ENCODE measurements around the gene OTUB2.

The OTUB2 gene

DNA sequence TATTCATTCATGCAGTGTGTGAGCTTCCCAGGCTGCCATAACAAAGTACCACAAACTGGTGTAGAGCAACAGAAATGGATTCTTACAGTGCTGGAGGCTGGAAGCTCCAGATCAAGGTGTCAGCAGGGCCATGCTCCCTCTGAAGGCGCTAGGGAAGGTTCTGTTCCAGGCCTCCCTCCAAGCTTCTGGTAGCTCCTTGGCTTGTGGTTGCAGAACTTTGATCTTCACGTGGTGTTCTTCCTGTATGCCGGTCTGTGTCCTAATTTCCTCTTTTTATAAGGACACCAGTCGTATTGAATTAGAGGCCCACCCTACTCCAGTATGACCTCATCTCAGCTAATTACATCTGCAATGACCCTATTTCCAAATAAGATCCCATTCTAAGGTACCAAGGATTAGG lies 3.1 kb downstream of the OTUB2 start:
- no peak for TF ChIP-seq PPARA (CRISPR knock-in tag; IDR thresholded peaks at IDR 0.05; ENCODE audit: borderline replicate concordance)
- no peak for TF ChIP-seq ARNTL (CRISPR knock-in tag; IDR thresholded peaks at IDR 0.05; ENCODE audit: borderline replicate concordance, low read depth)
- no peak for TF ChIP-seq SNAI2 (CRISPR knock-in tag; IDR thresholded peaks at IDR 0.05)
- TF ChIP-seq, protein P1, sequence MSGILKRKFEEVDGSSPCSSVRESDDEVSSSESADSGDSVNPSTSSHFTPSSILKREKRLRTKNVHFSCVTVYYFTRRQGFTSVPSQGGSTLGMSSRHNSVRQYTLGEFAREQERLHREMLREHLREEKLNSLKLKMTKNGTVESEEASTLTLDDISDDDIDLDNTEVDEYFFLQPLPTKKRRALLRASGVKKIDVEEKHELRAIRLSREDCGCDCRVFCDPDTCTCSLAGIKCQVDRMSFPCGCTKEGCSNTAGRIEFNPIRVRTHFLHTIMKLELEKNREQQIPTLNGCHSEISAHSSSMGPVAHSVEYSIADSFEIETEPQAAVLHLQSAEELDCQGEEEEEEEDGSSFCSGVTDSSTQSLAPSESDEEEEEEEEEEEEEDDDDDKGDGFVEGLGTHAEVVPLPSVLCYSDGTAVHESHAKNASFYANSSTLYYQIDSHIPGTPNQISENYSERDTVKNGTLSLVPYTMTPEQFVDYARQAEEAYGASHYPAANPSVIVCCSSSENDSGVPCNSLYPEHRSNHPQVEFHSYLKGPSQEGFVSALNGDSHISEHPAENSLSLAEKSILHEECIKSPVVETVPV (CRISPR knock-in tag; IDR thresholded peaks at IDR 0.05), result no peak
- TF ChIP-seq, protein P2, sequence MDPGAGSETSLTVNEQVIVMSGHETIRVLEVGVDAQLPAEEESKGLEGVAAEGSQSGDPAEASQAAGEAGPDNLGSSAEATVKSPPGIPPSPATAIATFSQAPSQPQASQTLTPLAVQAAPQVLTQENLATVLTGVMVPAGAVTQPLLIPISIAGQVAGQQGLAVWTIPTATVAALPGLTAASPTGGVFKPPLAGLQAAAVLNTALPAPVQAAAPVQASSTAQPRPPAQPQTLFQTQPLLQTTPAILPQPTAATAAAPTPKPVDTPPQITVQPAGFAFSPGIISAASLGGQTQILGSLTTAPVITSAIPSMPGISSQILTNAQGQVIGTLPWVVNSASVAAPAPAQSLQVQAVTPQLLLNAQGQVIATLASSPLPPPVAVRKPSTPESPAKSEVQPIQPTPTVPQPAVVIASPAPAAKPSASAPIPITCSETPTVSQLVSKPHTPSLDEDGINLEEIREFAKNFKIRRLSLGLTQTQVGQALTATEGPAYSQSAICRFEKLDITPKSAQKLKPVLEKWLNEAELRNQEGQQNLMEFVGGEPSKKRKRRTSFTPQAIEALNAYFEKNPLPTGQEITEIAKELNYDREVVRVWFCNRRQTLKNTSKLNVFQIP (CRISPR knock-in tag; IDR thresholded peaks at IDR 0.05; ENCODE audit: borderline replicate concordance, low read depth), result no peak
- TF ChIP-seq, protein P3, sequence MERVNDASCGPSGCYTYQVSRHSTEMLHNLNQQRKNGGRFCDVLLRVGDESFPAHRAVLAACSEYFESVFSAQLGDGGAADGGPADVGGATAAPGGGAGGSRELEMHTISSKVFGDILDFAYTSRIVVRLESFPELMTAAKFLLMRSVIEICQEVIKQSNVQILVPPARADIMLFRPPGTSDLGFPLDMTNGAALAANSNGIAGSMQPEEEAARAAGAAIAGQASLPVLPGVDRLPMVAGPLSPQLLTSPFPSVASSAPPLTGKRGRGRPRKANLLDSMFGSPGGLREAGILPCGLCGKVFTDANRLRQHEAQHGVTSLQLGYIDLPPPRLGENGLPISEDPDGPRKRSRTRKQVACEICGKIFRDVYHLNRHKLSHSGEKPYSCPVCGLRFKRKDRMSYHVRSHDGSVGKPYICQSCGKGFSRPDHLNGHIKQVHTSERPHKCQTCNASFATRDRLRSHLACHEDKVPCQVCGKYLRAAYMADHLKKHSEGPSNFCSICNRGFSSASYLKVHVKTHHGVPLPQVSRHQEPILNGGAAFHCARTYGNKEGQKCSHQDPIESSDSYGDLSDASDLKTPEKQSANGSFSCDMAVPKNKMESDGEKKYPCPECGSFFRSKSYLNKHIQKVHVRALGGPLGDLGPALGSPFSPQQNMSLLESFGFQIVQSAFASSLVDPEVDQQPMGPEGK (CRISPR knock-in tag; IDR thresholded peaks at IDR 0.05; ENCODE audit: borderline replicate concordance), result no peak
- TF ChIP-seq RARB (CRISPR knock-in tag; IDR thresholded peaks at IDR 0.05), result no peak
- TF ChIP-seq GLIS3 (CRISPR knock-in tag; IDR thresholded peaks at IDR 0.05), result no peak
- no peak for TF ChIP-seq ZFP3 (CRISPR knock-in tag; IDR thresholded peaks at IDR 0.05)
- no peak for TF ChIP-seq ZNF70 (CRISPR knock-in tag; IDR thresholded peaks at IDR 0.05)
- no peak for TF ChIP-seq TOX (CRISPR knock-in tag; IDR thresholded peaks at IDR 0.05; ENCODE audit: borderline replicate concordance)
- no peak for TF ChIP-seq ISL1 (CRISPR knock-in tag; IDR thresholded peaks at IDR 0.05)
- TF ChIP-seq, protein P4, sequence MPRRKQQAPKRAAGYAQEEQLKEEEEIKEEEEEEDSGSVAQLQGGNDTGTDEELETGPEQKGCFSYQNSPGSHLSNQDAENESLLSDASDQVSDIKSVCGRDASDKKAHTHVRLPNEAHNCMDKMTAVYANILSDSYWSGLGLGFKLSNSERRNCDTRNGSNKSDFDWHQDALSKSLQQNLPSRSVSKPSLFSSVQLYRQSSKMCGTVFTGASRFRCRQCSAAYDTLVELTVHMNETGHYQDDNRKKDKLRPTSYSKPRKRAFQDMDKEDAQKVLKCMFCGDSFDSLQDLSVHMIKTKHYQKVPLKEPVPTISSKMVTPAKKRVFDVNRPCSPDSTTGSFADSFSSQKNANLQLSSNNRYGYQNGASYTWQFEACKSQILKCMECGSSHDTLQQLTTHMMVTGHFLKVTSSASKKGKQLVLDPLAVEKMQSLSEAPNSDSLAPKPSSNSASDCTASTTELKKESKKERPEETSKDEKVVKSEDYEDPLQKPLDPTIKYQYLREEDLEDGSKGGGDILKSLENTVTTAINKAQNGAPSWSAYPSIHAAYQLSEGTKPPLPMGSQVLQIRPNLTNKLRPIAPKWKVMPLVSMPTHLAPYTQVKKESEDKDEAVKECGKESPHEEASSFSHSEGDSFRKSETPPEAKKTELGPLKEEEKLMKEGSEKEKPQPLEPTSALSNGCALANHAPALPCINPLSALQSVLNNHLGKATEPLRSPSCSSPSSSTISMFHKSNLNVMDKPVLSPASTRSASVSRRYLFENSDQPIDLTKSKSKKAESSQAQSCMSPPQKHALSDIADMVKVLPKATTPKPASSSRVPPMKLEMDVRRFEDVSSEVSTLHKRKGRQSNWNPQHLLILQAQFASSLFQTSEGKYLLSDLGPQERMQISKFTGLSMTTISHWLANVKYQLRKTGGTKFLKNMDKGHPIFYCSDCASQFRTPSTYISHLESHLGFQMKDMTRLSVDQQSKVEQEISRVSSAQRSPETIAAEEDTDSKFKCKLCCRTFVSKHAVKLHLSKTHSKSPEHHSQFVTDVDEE (CRISPR knock-in tag; IDR thresholded peaks at IDR 0.05), result no peak
- no peak for TF ChIP-seq CSDC2 (CRISPR knock-in tag; IDR thresholded peaks at IDR 0.05)
- TF ChIP-seq ESRRG (CRISPR knock-in tag; IDR thresholded peaks at IDR 0.05), result no peak
- TF ChIP-seq ZFP30 (CRISPR knock-in tag; IDR thresholded peaks at IDR 0.05), result no peak
- no peak for TF ChIP-seq ZNF565 (CRISPR knock-in tag; conservative IDR thresholded peaks at IDR 0.05; ENCODE audit: low read depth)
- TF ChIP-seq ZNF8 (CRISPR knock-in tag; IDR thresholded peaks at IDR 0.05), result no peak
- no peak for TF ChIP-seq ZC3H10 (CRISPR knock-in tag; IDR thresholded peaks at IDR 0.05)
- TF ChIP-seq BACH2 (CRISPR knock-in tag; IDR thresholded peaks at IDR 0.05; ENCODE audit: borderline replicate concordance), result no peak
- no peak for ATAC-seq

DNA sequence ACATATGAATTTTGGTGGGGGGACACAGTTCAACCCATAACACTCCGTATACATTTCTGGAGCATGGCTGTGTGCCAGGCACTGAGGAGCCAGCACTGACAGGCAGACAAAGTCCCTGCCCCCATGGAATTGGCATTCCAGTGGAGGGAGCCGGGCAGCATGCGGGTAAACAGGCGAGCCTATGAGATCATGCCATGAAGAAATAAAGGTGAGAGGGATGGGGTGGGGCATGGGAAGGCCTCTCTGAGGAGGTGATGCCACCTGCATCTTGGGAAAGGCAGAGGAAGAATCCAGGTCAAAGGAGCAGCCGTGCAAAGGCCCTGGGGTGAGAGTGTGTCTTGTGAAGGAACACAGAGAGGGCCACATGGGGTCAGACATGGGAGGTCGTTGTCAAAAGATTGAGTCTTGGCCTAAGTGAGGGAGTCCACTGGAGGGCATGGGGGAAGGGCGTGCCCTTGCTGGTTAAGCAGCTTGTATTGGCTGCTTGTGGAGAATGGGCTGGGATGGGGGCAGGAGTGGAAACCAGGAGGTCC lies 3.6 kb downstream of the OTUB2 start:
- TF ChIP-seq TCF4 (CRISPR knock-in tag; IDR thresholded peaks at IDR 0.05; ENCODE audit: borderline replicate concordance) (no peak), TOX (CRISPR knock-in tag; IDR thresholded peaks at IDR 0.05; ENCODE audit: borderline replicate concordance) (no peak), ZFP30 (CRISPR knock-in tag; IDR thresholded peaks at IDR 0.05) (no peak), ISL1 (CRISPR knock-in tag; IDR thresholded peaks at IDR 0.05) (no peak), GLIS3 (CRISPR knock-in tag; IDR thresholded peaks at IDR 0.05) (no peak), PPARA (CRISPR knock-in tag; IDR thresholded peaks at IDR 0.05; ENCODE audit: borderline replicate concordance) (no peak), ARNTL (CRISPR knock-in tag; IDR thresholded peaks at IDR 0.05; ENCODE audit: borderline replicate concordance, low read depth) (no peak), SNAI2 (CRISPR knock-in tag; IDR thresholded peaks at IDR 0.05) (no peak), CSDC2 (CRISPR knock-in tag; IDR thresholded peaks at IDR 0.05) (no peak), ESRRG (CRISPR knock-in tag; IDR thresholded peaks at IDR 0.05) (no peak)
- TF ChIP-seq, protein P5, sequence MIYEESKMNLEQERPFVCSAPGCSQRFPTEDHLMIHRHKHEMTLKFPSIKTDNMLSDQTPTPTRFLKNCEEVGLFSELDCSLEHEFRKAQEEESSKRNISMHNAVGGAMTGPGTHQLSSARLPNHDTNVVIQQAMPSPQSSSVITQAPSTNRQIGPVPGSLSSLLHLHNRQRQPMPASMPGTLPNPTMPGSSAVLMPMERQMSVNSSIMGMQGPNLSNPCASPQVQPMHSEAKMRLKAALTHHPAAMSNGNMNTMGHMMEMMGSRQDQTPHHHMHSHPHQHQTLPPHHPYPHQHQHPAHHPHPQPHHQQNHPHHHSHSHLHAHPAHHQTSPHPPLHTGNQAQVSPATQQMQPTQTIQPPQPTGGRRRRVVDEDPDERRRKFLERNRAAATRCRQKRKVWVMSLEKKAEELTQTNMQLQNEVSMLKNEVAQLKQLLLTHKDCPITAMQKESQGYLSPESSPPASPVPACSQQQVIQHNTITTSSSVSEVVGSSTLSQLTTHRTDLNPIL (CRISPR knock-in tag; IDR thresholded peaks at IDR 0.05; ENCODE audit: low read depth), result no peak
- TF ChIP-seq, protein P1 (CRISPR knock-in tag; IDR thresholded peaks at IDR 0.05), result no peak
- no peak for ATAC-seq
